Neural progenitor cell (in vitro differentiated cells): Measurements from ENCODE around the gene RMDN3.

Experiments
- CTCF ChIP-seq: fragments of 200-600 bp; sonication (generic); IDR thresholded peaks from 2 replicates; pipeline ENCODE4 v1.5.1; 2017; ENCODE audit warnings: antibody characterized with exemption, mild to moderate bottlenecking
- EZH2 ChIP-seq: fragments of 200-600 bp; sonication (generic); IDR thresholded peaks from 2 replicates; pipeline ENCODE4 v1.6.1; 2017; ENCODE audit warnings: antibody characterized with exemption, mild to moderate bottlenecking, moderate library complexity
- EZH2phosphoT487 ChIP-seq: fragments of 200-600 bp; sonication (generic); IDR thresholded peaks from 2 replicates; pipeline ENCODE4 v1.6.1; 2017; ENCODE audit warnings: antibody characterized with exemption

- TF ChIP-seq CTCF (no peak), EZH2phosphoT487 (no peak), EZH2 (no peak)
Observed at GRCh38 chr15:40716165-40716564, 38.9 kb downstream of the RMDN3 start.
